ENCODE data around the gene TAGLN3. TPM values are rescaled to one million over a fixed set of nuclear protein-coding genes. Genes with fewer than 3 reads are reported as not detected.

TAGLN3 gene
- total RNA-seq, 1 experiment from 2014 or later = not detected

- ATAC-seq (no peak), DNase-seq (ENCODE audit: low read depth, low spot score) (no peak)
- no TSS peak for BruUV-seq (replicated peaks)
- Histone ChIP-seq H3K4me3 (ENCODE audit: low read depth in 2 of 2, low read length in 2 of 2) (no peak overlapping the region), H3K9me3 (ENCODE audit: control insufficient read depth, insufficient read depth, low read depth, low read length) (no peaks in the 10 kb centered on the region), H3K27ac (ENCODE audit: low read length) (no peak overlapping the region), H3K36me3 (ENCODE audit: control insufficient read depth, insufficient read depth, low read length) (no peaks in the 10 kb centered on the region), H3K4me1 (ENCODE audit: control insufficient read depth, insufficient read depth, low read length) (no peaks in the 10 kb centered on the region), H3K27me3 (ENCODE audit: control insufficient read depth, insufficient read depth, low read length) (peaks cover 2% of the 10 kb centered on the region)
- in situ Hi-C loops (cut with HindIII; ENCODE audit: low pct_unique_long_range_greater_than_20kb, low sequenced_read_pairs) = no loop called here
- ChIA-PET POLR2A (no interaction called here), CTCF (interaction anchor here (0.6 to 0.7 kb wide), 3 partner anchors 13 to 42 kb away, joined by 3 to 6 read pairs (median 5); no protein-coding TSS in a partner anchor)
- TF ChIP-seq REST (IDR thresholded peaks at IDR 0.05; ENCODE audit: insufficient read depth in 1 of 2, low read depth in 2 of 2, low read length in 1 of 2) (no peak), CTCF (IDR thresholded peaks at IDR 0.05) (no peak), SIN3A (IDR thresholded peaks at IDR 0.05; ENCODE audit: borderline replicate concordance, insufficient read depth, low read depth, low read length) (no peak), TCF7L2 (IDR thresholded peaks at IDR 0.05; ENCODE audit: low read depth, low read length) (no peak), POLR2AphosphoS5 (IDR thresholded peaks at IDR 0.05; ENCODE audit: low read depth, low read length) (no peak)
- intact Hi-C loops (cut with micrococcal nuclease; ENCODE audit: unreplicated experiment) = no loop called here
These were observed 32.2 kb downstream of the TAGLN3 start for GRCh38 chr3:112030901-112031300.

DNA sequence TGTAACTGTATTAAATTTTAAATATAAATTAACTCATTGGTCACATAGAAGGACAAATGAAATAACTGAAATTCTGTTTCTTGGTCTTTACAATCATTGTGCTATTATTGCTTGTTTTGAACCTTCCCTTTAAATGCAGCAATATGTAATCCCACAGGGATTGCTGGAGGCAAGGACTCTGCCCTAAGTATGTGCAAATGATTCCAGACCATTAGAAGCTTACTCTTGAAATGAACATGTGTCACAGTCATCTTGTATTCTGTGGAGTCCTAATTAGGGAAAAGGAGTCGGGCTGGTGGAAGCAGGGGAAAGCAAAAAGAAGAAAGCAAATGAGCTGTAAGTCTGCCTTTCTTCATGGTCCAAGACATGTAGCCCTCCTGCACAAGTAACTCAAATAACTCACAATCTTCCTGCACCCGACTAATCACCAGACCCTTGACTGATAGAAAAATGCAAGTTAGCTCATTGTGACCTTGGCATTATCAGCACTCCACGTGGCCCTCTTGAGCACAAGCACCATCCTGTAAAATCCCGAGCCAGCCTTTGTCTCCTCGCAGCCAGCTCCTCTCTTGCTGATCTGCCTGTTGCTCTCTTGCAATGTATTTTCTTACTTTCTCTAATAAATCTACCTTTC, 33.5 kb downstream of the TAGLN3 start:
- CTCF ChIA-PET = no interaction called here
- TF ChIP-seq SIN3A (IDR thresholded peaks at IDR 0.05; ENCODE audit: borderline replicate concordance, insufficient read depth, low read depth, low read length) = no peak
- TF ChIP-seq TCF7L2 (IDR thresholded peaks at IDR 0.05; ENCODE audit: low read depth, low read length) = no peak
- TF ChIP-seq POLR2AphosphoS5 (IDR thresholded peaks at IDR 0.05; ENCODE audit: low read depth, low read length) = no peak
- TF ChIP-seq REST (IDR thresholded peaks at IDR 0.05; ENCODE audit: insufficient read depth in 1 of 2, low read depth in 2 of 2, low read length in 1 of 2) = no peak
- TF ChIP-seq CTCF (IDR thresholded peaks at IDR 0.05) = no peak
- ATAC-seq = no peak

More for the DNA sequence above, 33.5 kb downstream of the TAGLN3 start:
- H3K27ac ChIP-seq (ENCODE audit: low read length) = no peak overlapping the region
- POLR2A ChIA-PET = no interaction called here
- in situ Hi-C loops (cut with HindIII; ENCODE audit: low pct_unique_long_range_greater_than_20kb, low sequenced_read_pairs) (no loop called here), intact Hi-C loops (cut with micrococcal nuclease; ENCODE audit: unreplicated experiment) (no loop called here)
- peaks cover 2% of the 10 kb centered on the region for H3K27me3 ChIP-seq (ENCODE audit: control insufficient read depth, insufficient read depth, low read length)
- no TSS peak for BruUV-seq (replicated peaks)
- no peaks in the 10 kb centered on the region for H3K36me3 ChIP-seq (ENCODE audit: control insufficient read depth, insufficient read depth, low read length)
- DNase-seq (ENCODE audit: low read depth, low spot score) = no peak
- H3K4me3 ChIP-seq (ENCODE audit: low read depth in 2 of 2, low read length in 2 of 2) = no peak overlapping the region
- H3K4me1 ChIP-seq (ENCODE audit: control insufficient read depth, insufficient read depth, low read length) = no peaks in the 10 kb centered on the region
- no peaks in the 10 kb centered on the region for H3K9me3 ChIP-seq (ENCODE audit: control insufficient read depth, insufficient read depth, low read depth, low read length)
